ENCODE data around the gene NUMB. TPM values are rescaled to one million over a fixed set of nuclear protein-coding genes. Genes with fewer than 3 reads are reported as not detected.
A peak's percentile ranks its signal among the peaks of the same experiment; 100 is the strongest.
"Not testable (repeated sequence)": the region's sequence is repeated elsewhere in the genome, so short reads cannot be mapped to it uniquely, and the experiment has no call there.

NUMB gene
- total RNA-seq, 1 experiment from 2014 or later = 81.5 TPM

- POLR2A ChIA-PET = interaction anchor here (0.8 to 1.2 kb wide), 2 partner anchors 13 to 215 kb away, joined by 3 to 4 read pairs; no protein-coding TSS in a partner anchor
These were observed 146.7 kb downstream of the NUMB start for GRCh38 chr14:73311708-73312030.

GRCh38 chr14:73309207-73309606 is 149.1 kb downstream of the NUMB start:
- BruUV-seq (replicated peaks); H3K27me3 Mint-ChIP-seq (ENCODE audit: insufficient read depth, unreplicated experiment); H3K36me3 Mint-ChIP-seq (ENCODE audit: insufficient read depth, unreplicated experiment); CTCF ChIA-PET; DNase-seq (ENCODE audit: unreplicated experiment); H3K27ac Mint-ChIP-seq (ENCODE audit: low read depth, unreplicated experiment); intact Hi-C loops (cut with micrococcal nuclease); H3K9me3 Mint-ChIP-seq (ENCODE audit: unreplicated experiment); H3K4me1 Mint-ChIP-seq (ENCODE audit: insufficient read depth, unreplicated experiment); POLR2A ChIA-PET; H3K4me3 Mint-ChIP-seq (ENCODE audit: unreplicated experiment): not testable (repeated sequence)

More at GRCh38 chr14:73311708-73312030, 146.7 kb downstream of the NUMB start:
- H3K27me3 Mint-ChIP-seq (ENCODE audit: insufficient read depth, unreplicated experiment) = no peaks in the 10 kb centered on the region
- CTCF ChIA-PET = interaction anchor here (1.6 kb wide), 1 partner anchor 16 kb away, joined by 12 read pairs; no protein-coding TSS in a partner anchor
- peak overlapping the region; percentile 71 for H3K27ac Mint-ChIP-seq (ENCODE audit: low read depth, unreplicated experiment)
- intact Hi-C loops (cut with micrococcal nuclease) = loop anchor here (5.0 kb wide), 1 partner anchor 151 kb away; no protein-coding TSS in a partner anchor
- BruUV-seq (replicated peaks) = no TSS peak
- peaks cover 6% of the 10 kb centered on the region for H3K36me3 Mint-ChIP-seq (ENCODE audit: insufficient read depth, unreplicated experiment)
- TF ChIP-seq CTCF (IDR thresholded peaks at IDR 0.05; ENCODE audit: unreplicated experiment) = no peak
- H3K9me3 Mint-ChIP-seq (ENCODE audit: unreplicated experiment) = no peaks in the 10 kb centered on the region
- no peak for DNase-seq (ENCODE audit: unreplicated experiment)
- peaks cover 5% of the 10 kb centered on the region for H3K4me1 Mint-ChIP-seq (ENCODE audit: insufficient read depth, unreplicated experiment)
- no peak overlapping the region for H3K4me3 Mint-ChIP-seq (ENCODE audit: unreplicated experiment)

- POLR2A ChIA-PET = no interaction called here
- H3K4me3 Mint-ChIP-seq (ENCODE audit: unreplicated experiment) = no peak overlapping the region
- TF ChIP-seq CTCF (IDR thresholded peaks at IDR 0.05; ENCODE audit: unreplicated experiment) = no peak
- peaks cover 8% of the 10 kb centered on the region for H3K36me3 Mint-ChIP-seq (ENCODE audit: insufficient read depth, unreplicated experiment)
- no peaks in the 10 kb centered on the region for H3K27me3 Mint-ChIP-seq (ENCODE audit: insufficient read depth, unreplicated experiment)
- H3K27ac Mint-ChIP-seq (ENCODE audit: low read depth, unreplicated experiment) = no peak overlapping the region
- no TSS peak for BruUV-seq (replicated peaks)
- intact Hi-C loops (cut with micrococcal nuclease) = no loop called here
- H3K9me3 Mint-ChIP-seq (ENCODE audit: unreplicated experiment) = no peaks in the 10 kb centered on the region
- CTCF ChIA-PET = interaction anchor here (0.7 to 4.0 kb wide), 2 partner anchors 12 to 89 kb away, joined by 4 to 21 read pairs; no protein-coding TSS in a partner anchor
- peaks cover 5% of the 10 kb centered on the region for H3K4me1 Mint-ChIP-seq (ENCODE audit: insufficient read depth, unreplicated experiment)
- no peak for DNase-seq (ENCODE audit: unreplicated experiment)
These were observed 151.1 kb downstream of the NUMB start for GRCh38 chr14:73307261-73307660.

GRCh38 chr14:73305499-73305898 is 152.8 kb downstream of the NUMB start:
- Mint-ChIP-seq H3K4me1 (ENCODE audit: insufficient read depth, unreplicated experiment) (no peaks in the 10 kb centered on the region), H3K27ac (ENCODE audit: low read depth, unreplicated experiment) (no peak overlapping the region), H3K27me3 (ENCODE audit: insufficient read depth, unreplicated experiment) (no peaks in the 10 kb centered on the region), H3K36me3 (ENCODE audit: insufficient read depth, unreplicated experiment) (peaks cover 8% of the 10 kb centered on the region), H3K4me3 (ENCODE audit: unreplicated experiment) (no peak overlapping the region), H3K9me3 (ENCODE audit: unreplicated experiment) (no peaks in the 10 kb centered on the region)
- DNase-seq (ENCODE audit: unreplicated experiment) = no peak
- CTCF ChIA-PET = interaction anchor here (0.8 to 4.0 kb wide), 2 partner anchors 10 to 26 kb away, joined by 3 to 21 read pairs; no protein-coding TSS in a partner anchor
- POLR2A ChIA-PET = interaction anchor here (0.6 kb wide), 1 partner anchor 91 kb away, joined by 3 read pairs; no protein-coding TSS in a partner anchor
- no TSS peak for BruUV-seq (replicated peaks)
- TF ChIP-seq CTCF (IDR thresholded peaks at IDR 0.05; ENCODE audit: unreplicated experiment) = no peak
- intact Hi-C loops (cut with micrococcal nuclease) = no loop called here
